NCI-H82 (cell line): ENCODE results near the gene HDAC3.
"Not testable (repeated sequence)": the region's sequence is repeated elsewhere in the genome, so short reads cannot be mapped to it uniquely, and the experiment has no call there.

Experiments used
- DNase-seq: peaks from one replicate; lab custom pipeline; 2025; lab: John Stamatoyannopoulos, UW

Gene HDAC3

GRCh38 chr5:141634720-141635119 is 1.9 kb downstream of the HDAC3 start:
- no peak for DNase-seq

GRCh38 chr5:141633871-141634561 is 2.6 kb downstream of the HDAC3 start:
- DNase-seq: no peak

GRCh38 chr5:141632650-141633049 is 4.0 kb downstream of the HDAC3 start:
- DNase-seq: peak; percentile 67

GRCh38 chr5:141630570-141631140 is 6.0 kb downstream of the HDAC3 start:
- DNase-seq: no peak

GRCh38 chr5:141628175-141628788 is 8.4 kb downstream of the HDAC3 start:
- DNase-seq: no peak

- DNase-seq: no peak
Measured at GRCh38 chr5:141623611-141624010, 13.0 kb downstream of the HDAC3 start.

- no peak for DNase-seq
Measured at GRCh38 chr5:141623186-141623585, 13.5 kb downstream of the HDAC3 start.

- peak; percentile 97 for DNase-seq
Measured at GRCh38 chr5:141618804-141619554, 17.7 kb downstream of the HDAC3 start, which contains the start of gene DIAPH1. DIAPH1 (minus strand) TSS chr5:141619000; CDS start chr5:141618914, 86 bp downstream.

GRCh38 chr5:141618030-141618803 is 18.4 kb downstream of the HDAC3 start:
- peak; percentile 65 for DNase-seq

- no peak for DNase-seq
Measured at GRCh38 chr5:141617682-141618029, 19.0 kb downstream of the HDAC3 start.

- DNase-seq: no peak
Measured at GRCh38 chr5:141617128-141617527, 19.5 kb downstream of the HDAC3 start.

GRCh38 chr5:141615991-141616720 is 20.5 kb downstream of the HDAC3 start:
- DNase-seq: peak; percentile 12

- DNase-seq: no peak
Measured at GRCh38 chr5:141613344-141613743, 23.3 kb downstream of the HDAC3 start.

- DNase-seq: no peak
Measured at GRCh38 chr5:141611289-141611688, 25.4 kb downstream of the HDAC3 start.

- not testable (repeated sequence) for DNase-seq
Measured at GRCh38 chr5:141609921-141610320, 26.7 kb downstream of the HDAC3 start.

- no peak for DNase-seq
Measured at GRCh38 chr5:141609044-141609443, 27.6 kb downstream of the HDAC3 start.

- DNase-seq: no peak
Measured at GRCh38 chr5:141608557-141608956, 28.1 kb downstream of the HDAC3 start.

GRCh38 chr5:141608046-141608445 is 28.6 kb downstream of the HDAC3 start:
- no peak for DNase-seq

GRCh38 chr5:141605523-141606277 is 30.9 kb downstream of the HDAC3 start:
- DNase-seq: no peak

- peak; percentile 18 for DNase-seq
Measured at GRCh38 chr5:141603923-141604717, 32.5 kb downstream of the HDAC3 start.
